Stimulated activated naive CD8-positive, alpha-beta T cell treated with anti-CD3 and anti-CD28 coated beads, Interleukin-15, Interleukin-2, amounts not matched to agents 100 ng/mL and 50 ng/mL, for 24 hours (primary cell): Measurements from ENCODE around the gene FAM168A.
A peak's percentile ranks its signal among the peaks of the same experiment; 100 is the strongest.

ENCODE experiments used
- H3K27ac Mint-ChIP-seq: one replicate; pipeline ENCODE4 v1.8.0; 2021; ENCODE audit warnings: mild to moderate bottlenecking, mixed read lengths
- H3K27me3 Mint-ChIP-seq: one replicate; pipeline ENCODE4 v1.8.0; 2021; ENCODE audit warnings: mixed read lengths
- H3K36me3 Mint-ChIP-seq: one replicate; pipeline ENCODE4 v1.8.0; 2021; ENCODE audit warnings: low read depth, mixed read lengths
- H3K4me1 Mint-ChIP-seq: one replicate; pipeline ENCODE4 v1.8.0; 2021; ENCODE audit warnings: low read depth, mixed read lengths
- H3K4me3 Mint-ChIP-seq: one replicate; pipeline ENCODE4 v1.8.0; 2021; ENCODE audit warnings: mild to moderate bottlenecking, mixed read lengths
- H3K9me3 Mint-ChIP-seq: one replicate; pipeline ENCODE4 v1.8.0; 2021; ENCODE audit warnings: mixed read lengths

Gene FAM168A

GRCh38 chr11:73412308-73412707 lies 185.6 kb downstream of the FAM168A start:
- Mint-ChIP-seq H3K27ac (no peak overlapping the region), H3K4me3 (no peak overlapping the region), H3K27me3 (no peaks in the 10 kb centered on the region), H3K9me3 (no peaks in the 10 kb centered on the region), H3K36me3 (peaks cover 11% of the 10 kb centered on the region), H3K4me1 (peaks cover 3% of the 10 kb centered on the region)

- H3K27ac Mint-ChIP-seq = no peak overlapping the region
- H3K27me3 Mint-ChIP-seq = no peaks in the 10 kb centered on the region
- H3K36me3 Mint-ChIP-seq = peaks cover 13% of the 10 kb centered on the region
- no peak overlapping the region for H3K4me3 Mint-ChIP-seq
- H3K4me1 Mint-ChIP-seq = peaks cover 3% of the 10 kb centered on the region
- no peaks in the 10 kb centered on the region for H3K9me3 Mint-ChIP-seq
Measured at GRCh38 chr11:73411031-73411430, 186.9 kb downstream of the FAM168A start.

- Mint-ChIP-seq H3K27ac (no peak overlapping the region), H3K4me1 (peaks cover 3% of the 10 kb centered on the region)
Measured at GRCh38 chr11:73410627-73411026, 187.3 kb downstream of the FAM168A start.

GRCh38 chr11:73409431-73409830 lies 188.5 kb downstream of the FAM168A start:
- Mint-ChIP-seq H3K9me3 (no peaks in the 10 kb centered on the region), H3K4me1 (no peaks in the 10 kb centered on the region), H3K27me3 (no peaks in the 10 kb centered on the region), H3K27ac (no peak overlapping the region), H3K4me3 (no peak overlapping the region), H3K36me3 (peaks cover 13% of the 10 kb centered on the region)

More at GRCh38 chr11:73410627-73411026, 187.3 kb downstream of the FAM168A start:
- Mint-ChIP-seq H3K4me3 (no peak overlapping the region), H3K9me3 (no peaks in the 10 kb centered on the region), H3K27me3 (no peaks in the 10 kb centered on the region), H3K36me3 (peaks cover 13% of the 10 kb centered on the region)

GRCh38 chr11:73406619-73407018 lies 191.3 kb downstream of the FAM168A start:
- no peak overlapping the region for H3K27ac Mint-ChIP-seq
- H3K27me3 Mint-ChIP-seq = no peaks in the 10 kb centered on the region
- H3K4me1 Mint-ChIP-seq = no peaks in the 10 kb centered on the region
- H3K36me3 Mint-ChIP-seq = peaks cover 13% of the 10 kb centered on the region
- H3K4me3 Mint-ChIP-seq = no peak overlapping the region
- H3K9me3 Mint-ChIP-seq = no peaks in the 10 kb centered on the region

GRCh38 chr11:73406131-73406530 lies 191.8 kb downstream of the FAM168A start:
- H3K4me3 Mint-ChIP-seq = no peak overlapping the region
- no peaks in the 10 kb centered on the region for H3K4me1 Mint-ChIP-seq
- H3K9me3 Mint-ChIP-seq = no peaks in the 10 kb centered on the region
- H3K27ac Mint-ChIP-seq = no peak overlapping the region
- no peaks in the 10 kb centered on the region for H3K27me3 Mint-ChIP-seq
- peaks cover 13% of the 10 kb centered on the region for H3K36me3 Mint-ChIP-seq

GRCh38 chr11:73405146-73405510 lies 192.8 kb downstream of the FAM168A start:
- Mint-ChIP-seq H3K27ac (no peak overlapping the region), H3K4me3 (no peak overlapping the region), H3K9me3 (no peaks in the 10 kb centered on the region), H3K36me3 (peaks cover 13% of the 10 kb centered on the region), H3K27me3 (no peaks in the 10 kb centered on the region), H3K4me1 (no peaks in the 10 kb centered on the region)

GRCh38 chr11:73404506-73405145 lies 193.3 kb downstream of the FAM168A start:
- Mint-ChIP-seq H3K4me1 (no peaks in the 10 kb centered on the region), H3K27ac (no peak overlapping the region), H3K36me3 (peaks cover 13% of the 10 kb centered on the region), H3K27me3 (no peaks in the 10 kb centered on the region), H3K4me3 (no peak overlapping the region), H3K9me3 (no peaks in the 10 kb centered on the region)

GRCh38 chr11:73404048-73404447 lies 193.9 kb downstream of the FAM168A start:
- Mint-ChIP-seq H3K36me3 (peaks cover 9% of the 10 kb centered on the region), H3K27ac (peak overlapping the region; percentile 60), H3K27me3 (no peaks in the 10 kb centered on the region), H3K9me3 (no peaks in the 10 kb centered on the region), H3K4me1 (no peaks in the 10 kb centered on the region), H3K4me3 (no peak overlapping the region)

- Mint-ChIP-seq H3K27me3 (no peaks in the 10 kb centered on the region), H3K9me3 (no peaks in the 10 kb centered on the region), H3K36me3 (peaks cover 6% of the 10 kb centered on the region), H3K4me1 (no peaks in the 10 kb centered on the region), H3K4me3 (no peak overlapping the region), H3K27ac (no peak overlapping the region)
Measured at GRCh38 chr11:73403541-73403940, 194.4 kb downstream of the FAM168A start.

GRCh38 chr11:73402834-73403185 lies 195.1 kb downstream of the FAM168A start:
- Mint-ChIP-seq H3K9me3 (no peaks in the 10 kb centered on the region), H3K4me3 (no peak overlapping the region), H3K36me3 (peaks cover 6% of the 10 kb centered on the region), H3K27ac (no peak overlapping the region), H3K27me3 (no peaks in the 10 kb centered on the region), H3K4me1 (no peaks in the 10 kb centered on the region)

GRCh38 chr11:73401924-73402833 lies 195.7 kb downstream of the FAM168A start:
- no peak overlapping the region for H3K4me3 Mint-ChIP-seq
- no peaks in the 10 kb centered on the region for H3K9me3 Mint-ChIP-seq
- no peaks in the 10 kb centered on the region for H3K27me3 Mint-ChIP-seq
- H3K4me1 Mint-ChIP-seq = no peaks in the 10 kb centered on the region
- H3K27ac Mint-ChIP-seq = no peak overlapping the region
- H3K36me3 Mint-ChIP-seq = peaks cover 6% of the 10 kb centered on the region

- Mint-ChIP-seq H3K9me3 (no peaks in the 10 kb centered on the region), H3K4me1 (no peaks in the 10 kb centered on the region), H3K27me3 (no peaks in the 10 kb centered on the region), H3K4me3 (no peak overlapping the region), H3K27ac (no peak overlapping the region), H3K36me3 (peaks cover 4% of the 10 kb centered on the region)
Measured at GRCh38 chr11:73401217-73401923, 196.5 kb downstream of the FAM168A start.

- no peaks in the 10 kb centered on the region for H3K4me1 Mint-ChIP-seq
- H3K27me3 Mint-ChIP-seq = no peaks in the 10 kb centered on the region
- H3K36me3 Mint-ChIP-seq = peaks cover 4% of the 10 kb centered on the region
- H3K4me3 Mint-ChIP-seq = no peak overlapping the region
- no peaks in the 10 kb centered on the region for H3K9me3 Mint-ChIP-seq
- H3K27ac Mint-ChIP-seq = no peak overlapping the region
Measured at GRCh38 chr11:73400293-73400692, 197.6 kb downstream of the FAM168A start.

GRCh38 chr11:73399636-73400035 lies 198.3 kb downstream of the FAM168A start:
- Mint-ChIP-seq H3K27ac (no peak overlapping the region), H3K4me1 (no peaks in the 10 kb centered on the region), H3K36me3 (peaks cover 8% of the 10 kb centered on the region), H3K4me3 (no peak overlapping the region), H3K27me3 (no peaks in the 10 kb centered on the region), H3K9me3 (no peaks in the 10 kb centered on the region)
